Gastroesophageal sphincter (tissue), 3 donors: ENCODE measurements around the gene ERP44.

Experiments
- EP300 ChIP-seq: sonication (generic); formaldehyde crosslinking; IDR thresholded peaks from one replicate; pipeline ENCODE4 v1.6.1; 2017; ENCODE audit warnings: antibody characterized with exemption, mild to moderate bottlenecking
- POLR2A ChIP-seq, 2 donors: fragments of 450-650 bp; IDR thresholded peaks; one replicate each; pipeline ENCODE4 v1.6.1; 2017; ENCODE audit warnings: antibody characterized with exemption in 2 of 2, mild to moderate bottlenecking in 2 of 2, moderate library complexity in 1 of 2
- TF ChIP-seq, protein P1 (sequence below), 4 experiments: fragments of 200-600 bp in 2 of 4; fragments of 450-650 bp in 2 of 4; sonication (generic) in 1 of 4; IDR thresholded peaks; one replicate each; pipeline ENCODE4 v1.5.1; 2017 to 2019; ENCODE audit warnings: antibody characterized with exemption in 4 of 4, mild to moderate bottlenecking in 2 of 4, moderate library complexity in 2 of 4

DNA sequence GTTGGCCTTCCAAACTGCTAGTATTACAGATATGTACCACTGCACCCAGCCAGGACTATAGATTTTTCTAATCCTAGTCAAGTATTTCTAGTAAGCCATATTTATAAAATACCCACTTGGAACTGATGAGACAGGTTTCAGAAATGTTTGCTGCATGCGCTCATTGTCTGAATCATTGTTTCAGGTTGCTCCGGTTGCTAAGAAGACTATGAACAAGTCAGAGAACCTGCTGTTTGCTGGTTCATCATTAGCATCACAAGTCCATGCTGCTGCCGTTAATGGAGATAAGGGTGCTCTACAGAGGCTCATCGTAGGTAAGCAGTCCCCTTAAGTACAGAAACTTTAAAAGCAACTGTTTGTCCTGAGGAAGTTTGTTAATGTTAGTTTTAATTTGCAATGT is 5.5 kb upstream of the ERP44 start:
- TF ChIP-seq, protein P1, sequence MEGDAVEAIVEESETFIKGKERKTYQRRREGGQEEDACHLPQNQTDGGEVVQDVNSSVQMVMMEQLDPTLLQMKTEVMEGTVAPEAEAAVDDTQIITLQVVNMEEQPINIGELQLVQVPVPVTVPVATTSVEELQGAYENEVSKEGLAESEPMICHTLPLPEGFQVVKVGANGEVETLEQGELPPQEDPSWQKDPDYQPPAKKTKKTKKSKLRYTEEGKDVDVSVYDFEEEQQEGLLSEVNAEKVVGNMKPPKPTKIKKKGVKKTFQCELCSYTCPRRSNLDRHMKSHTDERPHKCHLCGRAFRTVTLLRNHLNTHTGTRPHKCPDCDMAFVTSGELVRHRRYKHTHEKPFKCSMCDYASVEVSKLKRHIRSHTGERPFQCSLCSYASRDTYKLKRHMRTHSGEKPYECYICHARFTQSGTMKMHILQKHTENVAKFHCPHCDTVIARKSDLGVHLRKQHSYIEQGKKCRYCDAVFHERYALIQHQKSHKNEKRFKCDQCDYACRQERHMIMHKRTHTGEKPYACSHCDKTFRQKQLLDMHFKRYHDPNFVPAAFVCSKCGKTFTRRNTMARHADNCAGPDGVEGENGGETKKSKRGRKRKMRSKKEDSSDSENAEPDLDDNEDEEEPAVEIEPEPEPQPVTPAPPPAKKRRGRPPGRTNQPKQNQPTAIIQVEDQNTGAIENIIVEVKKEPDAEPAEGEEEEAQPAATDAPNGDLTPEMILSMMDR (IDR thresholded peaks at IDR 0.05), result no peak
- no peak for TF ChIP-seq POLR2A (IDR thresholded peaks at IDR 0.05)
- TF ChIP-seq EP300, result no peak
